KMS-11 (cell line): Measurements from ENCODE around the gene PHACTR1.

Experiments
- H2AFZ ChIP-seq: fragments of 200-600 bp; sonication (generic); 2 replicates; pipeline ENCODE4 v1.6.1; 2016; ENCODE audit warnings: antibody characterized with exemption, mixed run types, low read depth
- H3K27ac ChIP-seq: fragments of 200-600 bp; sonication (generic); 2 replicates; pipeline ENCODE4 v1.6.1; 2016; ENCODE audit warnings: mild to moderate bottlenecking, mixed run types
- H3K27me3 ChIP-seq: fragments of 200-600 bp; sonication (generic); 2 replicates; pipeline ENCODE4 v1.6.1; 2017; ENCODE audit warnings: mild to moderate bottlenecking, low read depth, mixed run types, moderate library complexity; ENCODE audit not compliant: insufficient read depth
- H3K36me3 ChIP-seq: fragments of 200-600 bp; sonication (generic); 2 replicates; pipeline ENCODE4 v1.6.1; 2017; ENCODE audit warnings: mild to moderate bottlenecking, mixed run types; ENCODE audit not compliant: insufficient read depth
- H3K4me1 ChIP-seq: fragments of 200-600 bp; sonication (generic); 2 replicates; pipeline ENCODE4 v1.6.1; 2016; ENCODE audit warnings: mild to moderate bottlenecking, low read depth, mixed run types; ENCODE audit not compliant: poor library complexity, severe bottlenecking
- H3K4me2 ChIP-seq: fragments of 200-600 bp; sonication (generic); 2 replicates; pipeline ENCODE4 v1.7.0; 2016; ENCODE audit warnings: mild to moderate bottlenecking, mixed run types
- H3K4me3 ChIP-seq: fragments of 200-600 bp; sonication (generic); IDR thresholded peaks from 2 replicates; pipeline ENCODE4 v1.6.1; 2017; ENCODE audit warnings: low read depth, low read length, mixed read lengths; ENCODE audit not compliant: insufficient read depth
- H3K79me2 ChIP-seq: fragments of 200-600 bp; sonication (generic); 2 replicates; pipeline ENCODE4 v1.6.1; 2016; ENCODE audit warnings: low read depth, mixed run types; ENCODE audit not compliant: insufficient read depth
- H3K9ac ChIP-seq: fragments of 200-600 bp; sonication (generic); 2 replicates; pipeline ENCODE4 v1.6.1; 2016; ENCODE audit warnings: mild to moderate bottlenecking, mixed run types
- H4K20me1 ChIP-seq: fragments of 200-600 bp; sonication (generic); 2 replicates; pipeline ENCODE4 v1.6.1; 2016; ENCODE audit warnings: mild to moderate bottlenecking, mixed run types; ENCODE audit not compliant: insufficient read depth
- TF ChIP-seq, protein P1 (sequence below): fragments of 200-600 bp; sonication (generic); conservative IDR thresholded peaks from 2 replicates; pipeline ENCODE4 v1.6.1; 2017; ENCODE audit warnings: low read depth, mild to moderate bottlenecking, antibody characterized with exemption, low read length, moderate library complexity, mixed read lengths

The PHACTR1 gene

DNA sequence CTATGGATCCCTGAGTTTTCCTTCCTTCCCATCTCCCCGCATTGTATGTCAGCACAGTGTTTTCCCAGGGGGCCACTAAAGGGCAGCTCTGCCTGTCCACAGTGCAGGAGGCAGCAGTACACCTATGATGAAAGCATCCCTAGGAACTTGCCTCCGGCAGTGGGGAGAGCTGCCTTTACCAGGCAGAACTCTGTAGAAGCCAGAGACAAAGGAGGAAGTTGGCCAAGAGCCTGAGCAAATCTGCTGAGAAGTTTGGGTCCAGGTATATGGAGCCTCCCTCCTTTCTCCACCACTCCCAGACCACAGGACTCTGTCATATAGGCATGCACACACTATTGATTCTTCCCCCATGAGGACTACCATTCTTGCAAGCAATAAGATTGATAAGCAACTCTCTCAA is 329.1 kb downstream of the PHACTR1 start:
- Histone ChIP-seq H3K79me2 (no peaks in the 10 kb centered on the region), H3K36me3 (no peaks in the 10 kb centered on the region), H3K4me3 (no peak overlapping the region), H3K9ac (no peak overlapping the region), H3K4me2 (no peak overlapping the region), H4K20me1 (no peaks in the 10 kb centered on the region), H3K27me3 (no peaks in the 10 kb centered on the region), H3K27ac (no peak overlapping the region), H2AFZ (no peak overlapping the region), H3K4me1 (no peaks in the 10 kb centered on the region)
- TF ChIP-seq, protein P1, sequence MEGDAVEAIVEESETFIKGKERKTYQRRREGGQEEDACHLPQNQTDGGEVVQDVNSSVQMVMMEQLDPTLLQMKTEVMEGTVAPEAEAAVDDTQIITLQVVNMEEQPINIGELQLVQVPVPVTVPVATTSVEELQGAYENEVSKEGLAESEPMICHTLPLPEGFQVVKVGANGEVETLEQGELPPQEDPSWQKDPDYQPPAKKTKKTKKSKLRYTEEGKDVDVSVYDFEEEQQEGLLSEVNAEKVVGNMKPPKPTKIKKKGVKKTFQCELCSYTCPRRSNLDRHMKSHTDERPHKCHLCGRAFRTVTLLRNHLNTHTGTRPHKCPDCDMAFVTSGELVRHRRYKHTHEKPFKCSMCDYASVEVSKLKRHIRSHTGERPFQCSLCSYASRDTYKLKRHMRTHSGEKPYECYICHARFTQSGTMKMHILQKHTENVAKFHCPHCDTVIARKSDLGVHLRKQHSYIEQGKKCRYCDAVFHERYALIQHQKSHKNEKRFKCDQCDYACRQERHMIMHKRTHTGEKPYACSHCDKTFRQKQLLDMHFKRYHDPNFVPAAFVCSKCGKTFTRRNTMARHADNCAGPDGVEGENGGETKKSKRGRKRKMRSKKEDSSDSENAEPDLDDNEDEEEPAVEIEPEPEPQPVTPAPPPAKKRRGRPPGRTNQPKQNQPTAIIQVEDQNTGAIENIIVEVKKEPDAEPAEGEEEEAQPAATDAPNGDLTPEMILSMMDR = no peak

DNA sequence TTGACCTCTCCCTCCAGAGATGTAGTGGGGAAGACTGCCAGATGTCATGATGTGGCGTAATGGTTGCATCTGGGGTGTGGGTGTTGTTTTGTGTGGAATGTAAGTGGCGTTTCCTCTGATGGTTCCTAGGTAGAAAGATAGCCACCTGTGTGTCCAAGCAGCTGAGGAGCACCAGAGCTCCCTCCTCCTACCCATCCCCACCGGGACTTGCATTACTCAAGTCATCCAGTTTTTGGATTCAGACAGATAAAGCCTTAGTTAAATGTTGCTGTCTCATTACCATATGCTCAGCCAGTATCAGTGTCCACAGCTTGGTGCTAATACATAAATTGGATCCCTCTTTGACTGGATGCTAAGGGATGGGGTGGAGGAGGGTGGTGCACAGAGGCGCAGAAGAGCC is 329.5 kb downstream of the PHACTR1 start:
- Histone ChIP-seq H3K4me3 (no peak overlapping the region), H3K36me3 (no peaks in the 10 kb centered on the region), H3K27ac (no peak overlapping the region), H2AFZ (no peak overlapping the region), H3K4me2 (no peak overlapping the region), H3K4me1 (no peaks in the 10 kb centered on the region), H3K9ac (no peak overlapping the region), H4K20me1 (no peaks in the 10 kb centered on the region), H3K79me2 (no peaks in the 10 kb centered on the region), H3K27me3 (no peaks in the 10 kb centered on the region)
- TF ChIP-seq, protein P1 = no peak

- H3K4me2 ChIP-seq = no peak overlapping the region
- no peak overlapping the region for H3K9ac ChIP-seq
- no peaks in the 10 kb centered on the region for H3K27me3 ChIP-seq
- H3K27ac ChIP-seq = no peak overlapping the region
- TF ChIP-seq, protein P1 = no peak
- H4K20me1 ChIP-seq = no peaks in the 10 kb centered on the region
- no peak overlapping the region for H3K4me3 ChIP-seq
- no peaks in the 10 kb centered on the region for H3K79me2 ChIP-seq
- no peaks in the 10 kb centered on the region for H3K4me1 ChIP-seq
- H2AFZ ChIP-seq = no peak overlapping the region
- H3K36me3 ChIP-seq = no peaks in the 10 kb centered on the region
Observed at GRCh38 chr6:13048113-13048512, 331.5 kb downstream of the PHACTR1 start.

DNA sequence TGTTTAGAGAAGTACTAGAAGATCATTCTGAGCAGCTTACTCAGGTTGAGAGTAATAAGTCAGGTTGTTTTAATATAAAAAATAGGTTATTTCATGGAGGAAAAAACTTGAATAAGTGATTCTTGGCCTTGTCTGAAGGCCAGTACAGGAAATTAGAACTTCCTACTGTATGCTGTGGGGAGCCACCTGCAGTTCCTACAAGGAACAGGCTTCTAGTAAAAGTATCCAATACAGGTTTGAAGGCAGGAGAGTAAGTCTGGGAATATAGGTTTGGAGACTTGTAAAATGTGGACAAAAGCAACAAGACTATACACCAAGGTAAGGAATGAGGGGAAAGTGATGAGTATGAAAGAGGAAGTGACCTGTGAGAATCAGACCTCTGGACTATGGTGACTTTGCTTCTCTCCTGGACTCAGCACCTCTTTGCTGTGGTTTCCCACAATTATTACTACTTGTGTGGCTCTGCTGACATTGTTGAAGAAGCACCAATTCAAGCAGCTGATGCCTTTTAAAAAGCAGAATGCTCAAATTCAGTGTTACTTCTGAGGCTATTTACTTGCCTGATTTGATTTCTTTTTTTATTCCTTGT is 333.2 kb downstream of the PHACTR1 start:
- no peak overlapping the region for H2AFZ ChIP-seq
- no peaks in the 10 kb centered on the region for H3K36me3 ChIP-seq
- H3K9ac ChIP-seq = no peak overlapping the region
- H3K4me3 ChIP-seq = no peak overlapping the region
- TF ChIP-seq, protein P1 = no peak
- H3K79me2 ChIP-seq = no peaks in the 10 kb centered on the region
- no peaks in the 10 kb centered on the region for H3K27me3 ChIP-seq
- no peaks in the 10 kb centered on the region for H3K4me1 ChIP-seq
- no peaks in the 10 kb centered on the region for H4K20me1 ChIP-seq
- H3K27ac ChIP-seq = no peak overlapping the region
- H3K4me2 ChIP-seq = no peak overlapping the region
